Measurements from ENCODE around the gene DZIP1L. TPM values are rescaled to one million over a fixed set of nuclear protein-coding genes. Genes with fewer than 3 reads are reported as not detected.

Gene DZIP1L
- total and polyA plus RNA-seq, 2 experiments from 2014 or later: 10.6 to 19.5 TPM

DNA sequence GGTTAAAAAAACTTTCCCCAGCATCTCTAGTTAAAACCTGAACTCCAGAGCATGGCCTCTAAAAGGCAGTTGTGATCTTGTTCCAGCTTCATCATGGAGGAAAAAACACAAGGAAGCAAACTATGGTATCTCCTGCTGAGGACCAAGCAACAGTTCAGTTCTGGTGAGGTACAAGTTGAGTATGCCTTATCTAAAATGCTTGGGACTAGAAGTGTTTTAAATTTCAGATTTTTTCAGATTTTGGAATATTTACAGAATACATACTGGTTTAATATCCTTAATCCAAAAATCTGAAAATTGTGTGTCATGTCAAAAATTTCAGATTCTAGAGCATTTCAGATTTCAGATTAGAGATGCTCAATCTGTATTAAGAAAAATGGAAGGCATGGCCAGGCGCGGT lies 49.7 kb upstream of the DZIP1L start:
- H2AFZ ChIP-seq: no peak overlapping the region
- DNase-seq (ENCODE audit: low spot score) (no peak), ATAC-seq (no peak)
- no peaks in the 10 kb centered on the region for H3K9me2 ChIP-seq (ENCODE audit: insufficient read depth)
- no peaks in the 10 kb centered on the region for H3K9me3 Mint-ChIP-seq
- no peaks in the 10 kb centered on the region for H3K27me3 Mint-ChIP-seq (ENCODE audit: insufficient read depth, low read depth, poor library complexity)
- peaks cover 61% of the 10 kb centered on the region for H3K36me3 Mint-ChIP-seq (ENCODE audit: low read depth)
- H3K4me2 ChIP-seq: no peak overlapping the region
- H3K36me3 ChIP-seq (ENCODE audit: insufficient read depth): peaks cover 51% of the 10 kb centered on the region
- no peaks in the 10 kb centered on the region for H3K79me2 ChIP-seq (replicated peaks; ENCODE audit: insufficient read depth)
- no peak overlapping the region for H3K4me3 ChIP-seq
- no peak overlapping the region for H3K27ac Mint-ChIP-seq
- H3K4me1 Mint-ChIP-seq: no peaks in the 10 kb centered on the region
- no peaks in the 10 kb centered on the region; the same call in 1 of the 2 replicates for H4K20me1 ChIP-seq (replicated peaks; ENCODE audit: insufficient read depth)
- H3K27me3 ChIP-seq (ENCODE audit: insufficient read depth): no peaks in the 10 kb centered on the region
- TF ChIP-seq ZNF331 (CRISPR knock-in tag; IDR thresholded peaks at IDR 0.05; ENCODE audit: low read depth) (no peak), EZH2 (IDR thresholded peaks at IDR 0.05; ENCODE audit: low read depth, unreplicated experiment) (no peak), STAT1 (IDR thresholded peaks at IDR 0.05; ENCODE audit: unreplicated experiment) (no peak), EZH2phosphoT487 (IDR thresholded peaks at IDR 0.05; ENCODE audit: unreplicated experiment) (no peak), POLR2AphosphoS5 (IDR thresholded peaks at IDR 0.05; ENCODE audit: low read depth) (no peak), JUNB (IDR thresholded peaks at IDR 0.05; ENCODE audit: unreplicated experiment) (no peak), ZNF114 (CRISPR knock-in tag; IDR thresholded peaks at IDR 0.05) (no peak), NANOG (IDR thresholded peaks at IDR 0.05; ENCODE audit: borderline replicate concordance) (no peak), CREB1 (CRISPR knock-in tag; IDR thresholded peaks at IDR 0.05; ENCODE audit: low read depth) (no peak)
- TF ChIP-seq, protein P1, sequence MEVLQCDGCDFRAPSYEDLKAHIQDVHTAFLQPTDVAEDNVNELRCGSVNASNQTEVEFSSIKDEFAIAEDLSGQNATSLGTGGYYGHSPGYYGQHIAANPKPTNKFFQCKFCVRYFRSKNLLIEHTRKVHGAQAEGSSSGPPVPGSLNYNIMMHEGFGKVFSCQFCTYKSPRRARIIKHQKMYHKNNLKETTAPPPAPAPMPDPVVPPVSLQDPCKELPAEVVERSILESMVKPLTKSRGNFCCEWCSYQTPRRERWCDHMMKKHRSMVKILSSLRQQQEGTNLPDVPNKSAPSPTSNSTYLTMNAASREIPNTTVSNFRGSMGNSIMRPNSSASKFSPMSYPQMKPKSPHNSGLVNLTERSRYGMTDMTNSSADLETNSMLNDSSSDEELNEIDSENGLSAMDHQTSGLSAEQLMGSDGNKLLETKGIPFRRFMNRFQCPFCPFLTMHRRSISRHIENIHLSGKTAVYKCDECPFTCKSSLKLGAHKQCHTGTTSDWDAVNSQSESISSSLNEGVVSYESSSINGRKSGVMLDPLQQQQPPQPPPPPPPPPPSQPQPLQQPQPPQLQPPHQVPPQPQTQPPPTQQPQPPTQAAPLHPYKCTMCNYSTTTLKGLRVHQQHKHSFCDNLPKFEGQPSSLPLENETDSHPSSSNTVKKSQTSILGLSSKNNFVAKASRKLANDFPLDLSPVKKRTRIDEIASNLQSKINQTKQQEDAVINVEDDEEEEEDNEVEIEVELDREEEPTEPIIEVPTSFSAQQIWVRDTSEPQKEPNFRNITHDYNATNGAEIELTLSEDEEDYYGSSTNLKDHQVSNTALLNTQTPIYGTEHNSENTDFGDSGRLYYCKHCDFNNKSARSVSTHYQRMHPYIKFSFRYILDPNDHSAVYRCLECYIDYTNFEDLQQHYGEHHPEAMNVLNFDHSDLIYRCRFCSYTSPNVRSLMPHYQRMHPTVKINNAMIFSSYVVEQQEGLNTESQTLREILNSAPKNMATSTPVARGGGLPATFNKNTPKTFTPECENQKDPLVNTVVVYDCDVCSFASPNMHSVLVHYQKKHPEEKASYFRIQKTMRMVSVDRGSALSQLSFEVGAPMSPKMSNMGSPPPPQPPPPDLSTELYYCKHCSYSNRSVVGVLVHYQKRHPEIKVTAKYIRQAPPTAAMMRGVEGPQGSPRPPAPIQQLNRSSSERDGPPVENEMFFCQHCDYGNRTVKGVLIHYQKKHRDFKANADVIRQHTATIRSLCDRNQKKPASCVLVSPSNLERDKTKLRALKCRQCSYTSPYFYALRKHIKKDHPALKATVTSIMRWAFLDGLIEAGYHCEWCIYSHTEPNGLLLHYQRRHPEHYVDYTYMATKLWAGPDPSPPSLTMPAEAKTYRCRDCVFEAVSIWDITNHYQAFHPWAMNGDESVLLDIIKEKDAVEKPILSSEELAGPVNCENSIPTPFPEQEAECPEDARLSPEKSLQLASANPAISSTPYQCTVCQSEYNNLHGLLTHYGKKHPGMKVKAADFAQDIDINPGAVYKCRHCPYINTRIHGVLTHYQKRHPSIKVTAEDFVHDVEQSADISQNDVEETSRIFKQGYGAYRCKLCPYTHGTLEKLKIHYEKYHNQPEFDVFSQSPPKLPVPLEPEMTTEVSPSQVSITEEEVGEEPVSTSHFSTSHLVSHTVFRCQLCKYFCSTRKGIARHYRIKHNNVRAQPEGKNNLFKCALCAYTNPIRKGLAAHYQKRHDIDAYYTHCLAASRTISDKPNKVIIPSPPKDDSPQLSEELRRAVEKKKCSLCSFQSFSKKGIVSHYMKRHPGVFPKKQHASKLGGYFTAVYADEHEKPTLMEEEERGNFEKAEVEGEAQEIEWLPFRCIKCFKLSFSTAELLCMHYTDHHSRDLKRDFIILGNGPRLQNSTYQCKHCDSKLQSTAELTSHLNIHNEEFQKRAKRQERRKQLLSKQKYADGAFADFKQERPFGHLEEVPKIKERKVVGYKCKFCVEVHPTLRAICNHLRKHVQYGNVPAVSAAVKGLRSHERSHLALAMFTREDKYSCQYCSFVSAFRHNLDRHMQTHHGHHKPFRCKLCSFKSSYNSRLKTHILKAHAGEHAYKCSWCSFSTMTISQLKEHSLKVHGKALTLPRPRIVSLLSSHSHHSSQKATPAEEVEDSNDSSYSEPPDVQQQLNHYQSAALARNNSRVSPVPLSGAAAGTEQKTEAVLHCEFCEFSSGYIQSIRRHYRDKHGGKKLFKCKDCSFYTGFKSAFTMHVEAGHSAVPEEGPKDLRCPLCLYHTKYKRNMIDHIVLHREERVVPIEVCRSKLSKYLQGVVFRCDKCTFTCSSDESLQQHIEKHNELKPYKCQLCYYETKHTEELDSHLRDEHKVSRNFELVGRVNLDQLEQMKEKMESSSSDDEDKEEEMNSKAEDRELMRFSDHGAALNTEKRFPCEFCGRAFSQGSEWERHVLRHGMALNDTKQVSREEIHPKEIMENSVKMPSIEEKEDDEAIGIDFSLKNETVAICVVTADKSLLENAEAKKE (CRISPR knock-in tag; IDR thresholded peaks at IDR 0.05): no peak
- TF ChIP-seq, protein P2, sequence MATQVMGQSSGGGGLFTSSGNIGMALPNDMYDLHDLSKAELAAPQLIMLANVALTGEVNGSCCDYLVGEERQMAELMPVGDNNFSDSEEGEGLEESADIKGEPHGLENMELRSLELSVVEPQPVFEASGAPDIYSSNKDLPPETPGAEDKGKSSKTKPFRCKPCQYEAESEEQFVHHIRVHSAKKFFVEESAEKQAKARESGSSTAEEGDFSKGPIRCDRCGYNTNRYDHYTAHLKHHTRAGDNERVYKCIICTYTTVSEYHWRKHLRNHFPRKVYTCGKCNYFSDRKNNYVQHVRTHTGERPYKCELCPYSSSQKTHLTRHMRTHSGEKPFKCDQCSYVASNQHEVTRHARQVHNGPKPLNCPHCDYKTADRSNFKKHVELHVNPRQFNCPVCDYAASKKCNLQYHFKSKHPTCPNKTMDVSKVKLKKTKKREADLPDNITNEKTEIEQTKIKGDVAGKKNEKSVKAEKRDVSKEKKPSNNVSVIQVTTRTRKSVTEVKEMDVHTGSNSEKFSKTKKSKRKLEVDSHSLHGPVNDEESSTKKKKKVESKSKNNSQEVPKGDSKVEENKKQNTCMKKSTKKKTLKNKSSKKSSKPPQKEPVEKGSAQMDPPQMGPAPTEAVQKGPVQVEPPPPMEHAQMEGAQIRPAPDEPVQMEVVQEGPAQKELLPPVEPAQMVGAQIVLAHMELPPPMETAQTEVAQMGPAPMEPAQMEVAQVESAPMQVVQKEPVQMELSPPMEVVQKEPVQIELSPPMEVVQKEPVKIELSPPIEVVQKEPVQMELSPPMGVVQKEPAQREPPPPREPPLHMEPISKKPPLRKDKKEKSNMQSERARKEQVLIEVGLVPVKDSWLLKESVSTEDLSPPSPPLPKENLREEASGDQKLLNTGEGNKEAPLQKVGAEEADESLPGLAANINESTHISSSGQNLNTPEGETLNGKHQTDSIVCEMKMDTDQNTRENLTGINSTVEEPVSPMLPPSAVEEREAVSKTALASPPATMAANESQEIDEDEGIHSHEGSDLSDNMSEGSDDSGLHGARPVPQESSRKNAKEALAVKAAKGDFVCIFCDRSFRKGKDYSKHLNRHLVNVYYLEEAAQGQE (IDR thresholded peaks at IDR 0.05; ENCODE audit: unreplicated experiment): no peak
- TF ChIP-seq, protein P3, sequence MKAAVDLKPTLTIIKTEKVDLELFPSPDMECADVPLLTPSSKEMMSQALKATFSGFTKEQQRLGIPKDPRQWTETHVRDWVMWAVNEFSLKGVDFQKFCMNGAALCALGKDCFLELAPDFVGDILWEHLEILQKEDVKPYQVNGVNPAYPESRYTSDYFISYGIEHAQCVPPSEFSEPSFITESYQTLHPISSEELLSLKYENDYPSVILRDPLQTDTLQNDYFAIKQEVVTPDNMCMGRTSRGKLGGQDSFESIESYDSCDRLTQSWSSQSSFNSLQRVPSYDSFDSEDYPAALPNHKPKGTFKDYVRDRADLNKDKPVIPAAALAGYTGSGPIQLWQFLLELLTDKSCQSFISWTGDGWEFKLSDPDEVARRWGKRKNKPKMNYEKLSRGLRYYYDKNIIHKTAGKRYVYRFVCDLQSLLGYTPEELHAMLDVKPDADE (IDR thresholded peaks at IDR 0.05): no peak
- TF ChIP-seq, protein P4, sequence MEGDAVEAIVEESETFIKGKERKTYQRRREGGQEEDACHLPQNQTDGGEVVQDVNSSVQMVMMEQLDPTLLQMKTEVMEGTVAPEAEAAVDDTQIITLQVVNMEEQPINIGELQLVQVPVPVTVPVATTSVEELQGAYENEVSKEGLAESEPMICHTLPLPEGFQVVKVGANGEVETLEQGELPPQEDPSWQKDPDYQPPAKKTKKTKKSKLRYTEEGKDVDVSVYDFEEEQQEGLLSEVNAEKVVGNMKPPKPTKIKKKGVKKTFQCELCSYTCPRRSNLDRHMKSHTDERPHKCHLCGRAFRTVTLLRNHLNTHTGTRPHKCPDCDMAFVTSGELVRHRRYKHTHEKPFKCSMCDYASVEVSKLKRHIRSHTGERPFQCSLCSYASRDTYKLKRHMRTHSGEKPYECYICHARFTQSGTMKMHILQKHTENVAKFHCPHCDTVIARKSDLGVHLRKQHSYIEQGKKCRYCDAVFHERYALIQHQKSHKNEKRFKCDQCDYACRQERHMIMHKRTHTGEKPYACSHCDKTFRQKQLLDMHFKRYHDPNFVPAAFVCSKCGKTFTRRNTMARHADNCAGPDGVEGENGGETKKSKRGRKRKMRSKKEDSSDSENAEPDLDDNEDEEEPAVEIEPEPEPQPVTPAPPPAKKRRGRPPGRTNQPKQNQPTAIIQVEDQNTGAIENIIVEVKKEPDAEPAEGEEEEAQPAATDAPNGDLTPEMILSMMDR (conservative IDR thresholded peaks at IDR 0.05; ENCODE audit: low read depth in 2 of 2): no peak
- no peak overlapping the region for H3K27ac ChIP-seq (ENCODE audit: low read depth)
- no peaks in the 10 kb centered on the region for H3K4me1 ChIP-seq (ENCODE audit: insufficient read depth)
- no peak overlapping the region for H3K4me3 Mint-ChIP-seq
- no peaks in the 10 kb centered on the region for H3F3A ChIP-seq (replicated peaks; ENCODE audit: low read depth)

Measured in GM23338 (cell line).